Chondrocyte (in vitro differentiated cells): ENCODE data around the gene CASK. TPM values are rescaled to one million over a fixed set of nuclear protein-coding genes. Genes with fewer than 3 reads are reported as not detected.

Experiments
- DNase-seq: peaks from one replicate; pipeline ENCODE4 v3.0.0; 2021; ENCODE audit warnings: mixed read lengths, low spot score
- H3K27ac Mint-ChIP-seq: one replicate; pipeline ENCODE4 v1.8.0; 2021; ENCODE audit warnings: mild to moderate bottlenecking, moderate library complexity, mixed read lengths; ENCODE audit not compliant: unreplicated experiment
- H3K27me3 Mint-ChIP-seq: 2 replicates; pipeline ENCODE4 v1.8.0; 2021; ENCODE audit warnings: low read depth, mixed read lengths
- H3K36me3 Mint-ChIP-seq: 2 replicates; pipeline ENCODE4 v1.8.0; 2021; ENCODE audit warnings: low read depth, mixed read lengths
- H3K4me1 Mint-ChIP-seq: 2 replicates; pipeline ENCODE4 v1.8.0; 2021; ENCODE audit warnings: low read depth, mild to moderate bottlenecking, mixed read lengths
- H3K4me3 Mint-ChIP-seq: one replicate; pipeline ENCODE4 v1.8.0; 2021; ENCODE audit warnings: mild to moderate bottlenecking, moderate library complexity, mixed read lengths; ENCODE audit not compliant: unreplicated experiment
- H3K9me3 Mint-ChIP-seq: 2 replicates; pipeline ENCODE4 v1.8.0; 2021; ENCODE audit warnings: low read depth, mixed read lengths
- total RNA-seq: library from RNA; stranded (reverse); gene quantifications from 3 replicates; pipeline ENCODE4 v1.2.1, GENCODE V29; 2021
- TF ChIP-seq, protein P1 (sequence below): fragments of 200-600 bp; sonication (generic); IDR thresholded peaks from 2 replicates; pipeline ENCODE4 v1.5.0; 2021; ENCODE audit warnings: antibody characterized with exemption, mild to moderate bottlenecking, moderate library complexity

CASK gene
- total RNA-seq, 1 donor from 2014 or later: 44.9 TPM

DNA sequence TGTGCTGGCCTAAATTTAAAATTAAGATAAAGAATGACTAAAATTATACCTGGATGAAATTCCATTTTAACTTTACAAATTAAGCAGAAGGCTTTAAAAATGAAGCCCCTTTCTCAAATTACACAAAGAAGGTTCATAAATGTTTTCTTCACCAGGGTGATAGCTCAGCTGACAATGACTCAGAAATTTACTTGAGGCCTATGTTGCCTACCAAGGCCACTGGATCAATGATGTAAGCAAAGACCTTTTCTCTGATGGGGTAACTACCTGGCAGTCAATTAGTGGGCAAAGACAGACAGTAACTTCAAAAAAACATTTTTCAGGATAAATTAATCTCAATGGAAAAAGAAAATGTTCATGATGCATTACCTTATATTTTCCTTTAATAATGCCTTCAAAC is 258.4 kb downstream of the CASK start:
- TF ChIP-seq, protein P1, sequence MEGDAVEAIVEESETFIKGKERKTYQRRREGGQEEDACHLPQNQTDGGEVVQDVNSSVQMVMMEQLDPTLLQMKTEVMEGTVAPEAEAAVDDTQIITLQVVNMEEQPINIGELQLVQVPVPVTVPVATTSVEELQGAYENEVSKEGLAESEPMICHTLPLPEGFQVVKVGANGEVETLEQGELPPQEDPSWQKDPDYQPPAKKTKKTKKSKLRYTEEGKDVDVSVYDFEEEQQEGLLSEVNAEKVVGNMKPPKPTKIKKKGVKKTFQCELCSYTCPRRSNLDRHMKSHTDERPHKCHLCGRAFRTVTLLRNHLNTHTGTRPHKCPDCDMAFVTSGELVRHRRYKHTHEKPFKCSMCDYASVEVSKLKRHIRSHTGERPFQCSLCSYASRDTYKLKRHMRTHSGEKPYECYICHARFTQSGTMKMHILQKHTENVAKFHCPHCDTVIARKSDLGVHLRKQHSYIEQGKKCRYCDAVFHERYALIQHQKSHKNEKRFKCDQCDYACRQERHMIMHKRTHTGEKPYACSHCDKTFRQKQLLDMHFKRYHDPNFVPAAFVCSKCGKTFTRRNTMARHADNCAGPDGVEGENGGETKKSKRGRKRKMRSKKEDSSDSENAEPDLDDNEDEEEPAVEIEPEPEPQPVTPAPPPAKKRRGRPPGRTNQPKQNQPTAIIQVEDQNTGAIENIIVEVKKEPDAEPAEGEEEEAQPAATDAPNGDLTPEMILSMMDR: no peak
- peaks cover 12% of the 10 kb centered on the region for H3K9me3 Mint-ChIP-seq
- H3K27me3 Mint-ChIP-seq: no peaks in the 10 kb centered on the region
- H3K4me3 Mint-ChIP-seq: no peak overlapping the region
- peak overlapping the region; percentile 88 for H3K27ac Mint-ChIP-seq
- no peak for DNase-seq
- no peaks in the 10 kb centered on the region for H3K36me3 Mint-ChIP-seq
- peaks cover 56% of the 10 kb centered on the region for H3K4me1 Mint-ChIP-seq

DNA sequence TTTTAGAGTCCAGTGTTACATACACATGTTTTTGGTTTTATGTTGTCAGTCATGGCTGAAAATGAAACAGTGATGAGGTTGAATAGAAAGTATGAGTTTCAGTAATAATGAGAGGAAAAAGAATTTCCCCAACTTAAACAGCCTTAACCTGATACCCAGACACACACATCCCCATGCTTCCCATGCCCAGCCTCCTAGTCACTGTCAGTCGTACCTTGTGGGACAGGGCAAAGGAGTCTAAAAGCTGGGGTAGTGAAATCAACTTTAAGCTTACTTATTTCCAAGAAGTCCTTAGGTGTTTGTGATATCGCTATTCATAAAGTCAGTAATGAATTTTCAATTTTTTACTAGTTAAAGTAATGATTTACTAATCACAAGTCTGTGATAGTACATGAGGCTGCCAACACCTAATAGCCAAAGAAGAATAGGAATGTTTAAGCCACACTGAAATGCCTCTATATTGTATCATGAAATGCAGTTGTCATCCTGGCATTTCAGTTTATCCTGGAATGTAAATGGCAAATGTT is 258.9 kb downstream of the CASK start:
- Mint-ChIP-seq H3K9me3 (peaks cover 12% of the 10 kb centered on the region), H3K4me1 (peaks cover 56% of the 10 kb centered on the region), H3K27me3 (no peaks in the 10 kb centered on the region), H3K4me3 (no peak overlapping the region), H3K27ac (peak overlapping the region; percentile 88), H3K36me3 (no peaks in the 10 kb centered on the region)
- no peak for DNase-seq
- TF ChIP-seq, protein P1: no peak

DNA sequence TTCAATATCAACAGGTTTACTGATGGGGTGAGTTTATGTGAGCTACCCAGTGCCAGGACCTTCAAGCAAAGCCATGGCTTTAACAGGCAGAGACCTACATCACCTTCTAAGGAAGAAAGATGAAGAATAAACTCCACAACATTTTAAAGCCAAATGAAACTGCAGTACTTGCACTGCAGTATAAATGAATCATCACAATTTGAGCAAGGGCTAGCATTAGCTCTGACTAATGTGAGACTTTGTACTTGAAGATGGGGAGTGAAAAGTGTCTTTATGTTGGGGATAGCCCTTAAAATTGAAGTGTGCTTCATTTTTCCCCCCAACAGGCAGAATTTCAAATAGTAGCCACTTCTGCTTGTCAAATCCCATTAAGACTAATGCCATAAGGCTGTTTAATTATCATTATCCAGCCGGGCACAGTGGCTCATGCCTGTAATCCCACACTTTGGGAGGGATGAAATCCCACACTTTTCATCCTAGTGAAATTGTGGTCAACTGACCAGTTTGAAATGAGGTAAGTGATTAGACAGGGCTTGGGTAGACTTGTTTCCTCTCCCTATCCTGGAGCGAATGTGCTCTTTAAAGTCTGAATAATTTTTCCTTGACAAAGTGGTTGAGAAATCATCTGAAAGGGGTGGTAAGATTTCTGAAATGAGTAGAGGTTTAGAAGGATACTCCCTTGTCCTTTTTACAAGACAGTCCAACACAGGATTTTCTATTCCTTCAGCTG is 261.8 kb downstream of the CASK start:
- peak overlapping the region; percentile 79 for H3K27ac Mint-ChIP-seq
- H3K4me3 Mint-ChIP-seq: no peak overlapping the region
- H3K36me3 Mint-ChIP-seq: peaks cover 8% of the 10 kb centered on the region
- peaks cover 10% of the 10 kb centered on the region for H3K9me3 Mint-ChIP-seq
- no peak for DNase-seq
- H3K4me1 Mint-ChIP-seq: peaks cover 51% of the 10 kb centered on the region
- no peaks in the 10 kb centered on the region for H3K27me3 Mint-ChIP-seq
- TF ChIP-seq, protein P1: no peak

DNA sequence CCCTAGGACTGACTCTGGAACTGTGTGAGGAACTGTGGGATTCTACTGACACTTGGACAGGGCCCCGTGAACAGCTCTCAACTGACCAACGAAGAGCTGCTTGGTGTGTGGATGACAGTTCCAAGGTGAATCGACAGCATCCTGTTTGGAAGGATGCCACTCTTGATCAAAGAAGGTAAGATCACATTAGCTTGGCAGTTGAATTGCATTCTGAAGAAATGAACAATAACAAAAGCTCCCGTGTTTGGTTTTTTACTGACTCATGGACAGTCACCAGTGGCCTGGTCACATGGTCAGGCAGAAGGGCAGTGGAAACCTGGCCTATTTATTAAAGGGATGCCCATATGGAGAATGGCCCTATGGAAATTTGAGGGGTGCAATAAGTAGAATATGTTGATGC is 267.7 kb downstream of the CASK start:
- H3K9me3 Mint-ChIP-seq: peaks cover 4% of the 10 kb centered on the region
- no peaks in the 10 kb centered on the region for H3K27me3 Mint-ChIP-seq
- TF ChIP-seq, protein P1: no peak
- H3K27ac Mint-ChIP-seq: no peak overlapping the region
- peaks cover 8% of the 10 kb centered on the region for H3K4me1 Mint-ChIP-seq
- H3K4me3 Mint-ChIP-seq: no peak overlapping the region
- no peak for DNase-seq
- H3K36me3 Mint-ChIP-seq: peaks cover 14% of the 10 kb centered on the region

DNA sequence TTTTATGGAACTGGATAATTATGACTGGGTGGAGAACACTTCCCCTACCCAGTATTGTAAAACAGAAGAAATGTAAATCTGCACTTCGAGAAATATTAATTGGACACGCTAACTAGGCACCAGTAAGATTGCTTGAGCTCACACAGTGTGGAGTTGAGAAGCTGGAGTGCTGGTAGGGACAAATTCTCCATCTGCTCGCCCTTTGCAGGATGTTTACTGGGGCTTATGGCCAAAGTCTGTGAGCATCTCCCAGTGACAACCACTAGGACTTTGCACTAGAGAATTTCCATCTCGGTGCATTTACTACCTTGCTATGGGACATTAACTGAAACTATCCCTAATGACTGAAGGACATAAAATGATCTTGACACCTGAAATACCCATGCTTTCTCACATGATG is 268.3 kb downstream of the CASK start:
- H3K36me3 Mint-ChIP-seq: peaks cover 14% of the 10 kb centered on the region
- H3K4me3 Mint-ChIP-seq: no peak overlapping the region
- H3K27ac Mint-ChIP-seq: no peak overlapping the region
- peaks cover 13% of the 10 kb centered on the region for H3K4me1 Mint-ChIP-seq
- DNase-seq: no peak
- peaks cover 4% of the 10 kb centered on the region for H3K9me3 Mint-ChIP-seq
- no peaks in the 10 kb centered on the region for H3K27me3 Mint-ChIP-seq
- TF ChIP-seq, protein P1: no peak
